ENCODE results near the gene PSMB5. TPM values are rescaled to one million over a fixed set of nuclear protein-coding genes. Genes with fewer than 3 reads are reported as not detected.

Gene PSMB5
- total RNA-seq, 2 experiments from 2014 or later, result 66.7 to 95.3 TPM

- Mint-ChIP-seq H3K4me3 (no peak overlapping the region), H3K27me3 (no peaks in the 10 kb centered on the region), H3K9me3 (ENCODE audit: low read depth) (no peaks in the 10 kb centered on the region), H3K27ac (no peak overlapping the region), H3K36me3 (no peaks in the 10 kb centered on the region), H3K4me1 (no peaks in the 10 kb centered on the region)
- ATAC-seq, result no peak
- CTCF ChIA-PET, result interaction anchor here (1.6 to 2.4 kb wide), 2 partner anchors 12 to 23 kb away, joined by 7 read pairs; partner anchors contain the start of gene CDH24
- no peak for DNase-seq
Observed at GRCh38 chr14:23045419-23046357, 11.0 kb upstream of the PSMB5 start.

GRCh38 chr14:23044840-23045239, 10.1 kb upstream of the PSMB5 start:
- Mint-ChIP-seq H3K27ac (no peak overlapping the region), H3K27me3 (no peaks in the 10 kb centered on the region), H3K4me3 (no peak overlapping the region), H3K9me3 (ENCODE audit: low read depth) (no peaks in the 10 kb centered on the region), H3K36me3 (no peaks in the 10 kb centered on the region), H3K4me1 (no peaks in the 10 kb centered on the region)
- ATAC-seq (no peak), DNase-seq (no peak)
- CTCF ChIA-PET, result interaction anchor here (1.1 to 2.4 kb wide), 2 partner anchors 13 to 58 kb away, joined by 4 to 7 read pairs; partner anchors contain the start of gene CDH24

- DNase-seq (no peak), ATAC-seq (no peak)
- H3K27me3 Mint-ChIP-seq, result peaks cover under 1% of the 10 kb centered on the region
- no peaks in the 10 kb centered on the region for H3K36me3 Mint-ChIP-seq
- CTCF ChIA-PET, result interaction anchor here (1.1 to 2.3 kb wide), 3 partner anchors 12 to 57 kb away, joined by 4 to 7 read pairs (median 6); no protein-coding TSS in a partner anchor
- H3K4me1 Mint-ChIP-seq, result no peaks in the 10 kb centered on the region
- H3K9me3 Mint-ChIP-seq (ENCODE audit: low read depth), result no peaks in the 10 kb centered on the region
- H3K4me3 Mint-ChIP-seq, result no peak overlapping the region
- no peak overlapping the region for H3K27ac Mint-ChIP-seq
Observed at GRCh38 chr14:23043754-23044153, 9.1 kb upstream of the PSMB5 start.

DNA sequence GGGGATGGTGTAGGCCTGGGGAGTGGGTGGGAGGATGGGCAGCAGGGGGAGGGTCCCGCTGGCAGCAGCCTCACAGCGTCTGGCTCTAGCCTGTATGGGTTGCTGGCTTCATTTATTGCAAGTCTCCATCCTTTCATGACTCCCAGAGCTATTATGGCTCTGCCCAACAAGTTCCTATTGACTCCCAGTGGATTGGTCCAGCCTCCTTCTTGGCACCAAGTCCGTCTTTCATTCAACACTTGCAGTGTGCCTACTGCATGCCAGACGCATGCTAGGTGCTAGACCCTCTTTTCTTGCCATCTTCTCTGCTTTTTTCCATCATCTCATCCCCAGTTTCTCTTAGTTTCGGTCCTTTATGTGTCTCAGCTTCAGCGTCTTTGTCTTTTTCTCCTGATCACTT, 8.4 kb upstream of the PSMB5 start:
- CTCF ChIA-PET, result interaction anchor here (1.4 to 2.3 kb wide), 4 partner anchors 13 to 61 kb away, joined by 3 to 7 read pairs (median 5); no protein-coding TSS in a partner anchor
- no peak for ATAC-seq
- H3K36me3 Mint-ChIP-seq, result no peaks in the 10 kb centered on the region

GRCh38 chr14:23042162-23042965, 7.7 kb upstream of the PSMB5 start, which contains the start of gene PSMB11:
TSS of gene PSMB11 (plus strand) at chr14:23042212. CDS start at chr14:23042226, 14 bp downstream.
- Mint-ChIP-seq H3K4me1 (no peaks in the 10 kb centered on the region), H3K4me3 (no peak within 1 kb of the TSS), H3K27ac (no peak within 1 kb of the TSS), H3K9me3 (ENCODE audit: low read depth) (no peaks in the 10 kb centered on the region), H3K27me3 (peaks cover 3% of the 10 kb centered on the region), H3K36me3 (no peaks in the 10 kb centered on the region)
- DNase-seq, result no peak
- no peak for ATAC-seq
- CTCF ChIA-PET, result interaction anchor here (1.1 to 2.3 kb wide), 5 partner anchors 13 to 61 kb away, joined by 3 to 7 read pairs (median 6); no protein-coding TSS in a partner anchor

More for the DNA sequence above, 8.4 kb upstream of the PSMB5 start:
- DNase-seq, result no peak
- Mint-ChIP-seq H3K27ac (no peak overlapping the region), H3K4me1 (no peaks in the 10 kb centered on the region), H3K9me3 (ENCODE audit: low read depth) (no peaks in the 10 kb centered on the region), H3K27me3 (peaks cover 3% of the 10 kb centered on the region), H3K4me3 (no peak overlapping the region)

DNA sequence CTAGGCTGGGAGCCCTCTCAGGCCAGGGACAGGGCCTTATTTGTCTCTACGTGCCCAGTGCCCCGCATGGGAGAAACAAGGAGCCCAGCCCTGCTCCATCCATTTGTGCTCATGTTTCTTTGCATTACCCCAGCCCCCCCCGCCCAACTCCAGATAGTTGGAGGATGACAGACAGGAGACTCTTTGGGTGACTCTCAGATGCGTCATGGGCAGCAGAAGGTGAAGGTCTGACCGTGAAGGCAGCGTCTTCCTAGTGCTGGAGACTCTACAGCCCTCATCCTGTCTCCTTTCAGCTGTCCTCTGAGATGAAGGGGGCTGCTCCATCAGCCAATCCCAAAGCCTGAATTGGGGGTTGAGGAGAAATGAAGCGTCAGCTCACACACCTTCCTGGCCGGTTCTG, 7.0 kb upstream of the PSMB5 start:
- H3K27ac Mint-ChIP-seq, result no peak overlapping the region
- H3K4me1 Mint-ChIP-seq, result no peaks in the 10 kb centered on the region
- H3K27me3 Mint-ChIP-seq, result peaks cover 3% of the 10 kb centered on the region
- no peaks in the 10 kb centered on the region for H3K9me3 Mint-ChIP-seq (ENCODE audit: low read depth)
- ATAC-seq (no peak), DNase-seq (no peak)
- H3K4me3 Mint-ChIP-seq, result no peak overlapping the region
- no peaks in the 10 kb centered on the region for H3K36me3 Mint-ChIP-seq
- CTCF ChIA-PET, result interaction anchor here (1.1 to 3.7 kb wide), 4 partner anchors 11 to 55 kb away, joined by 6 to 16 read pairs (median 8); partner anchors contain the start of gene CDH24

- CTCF ChIA-PET, result interaction anchor here (1.3 to 3.7 kb wide), 6 partner anchors 12 to 111 kb away, joined by 3 to 16 read pairs (median 9); partner anchors contain the start of genes CDH24 and PRMT5
Observed at GRCh38 chr14:23040100-23040499, 5.4 kb upstream of the PSMB5 start.

DNA sequence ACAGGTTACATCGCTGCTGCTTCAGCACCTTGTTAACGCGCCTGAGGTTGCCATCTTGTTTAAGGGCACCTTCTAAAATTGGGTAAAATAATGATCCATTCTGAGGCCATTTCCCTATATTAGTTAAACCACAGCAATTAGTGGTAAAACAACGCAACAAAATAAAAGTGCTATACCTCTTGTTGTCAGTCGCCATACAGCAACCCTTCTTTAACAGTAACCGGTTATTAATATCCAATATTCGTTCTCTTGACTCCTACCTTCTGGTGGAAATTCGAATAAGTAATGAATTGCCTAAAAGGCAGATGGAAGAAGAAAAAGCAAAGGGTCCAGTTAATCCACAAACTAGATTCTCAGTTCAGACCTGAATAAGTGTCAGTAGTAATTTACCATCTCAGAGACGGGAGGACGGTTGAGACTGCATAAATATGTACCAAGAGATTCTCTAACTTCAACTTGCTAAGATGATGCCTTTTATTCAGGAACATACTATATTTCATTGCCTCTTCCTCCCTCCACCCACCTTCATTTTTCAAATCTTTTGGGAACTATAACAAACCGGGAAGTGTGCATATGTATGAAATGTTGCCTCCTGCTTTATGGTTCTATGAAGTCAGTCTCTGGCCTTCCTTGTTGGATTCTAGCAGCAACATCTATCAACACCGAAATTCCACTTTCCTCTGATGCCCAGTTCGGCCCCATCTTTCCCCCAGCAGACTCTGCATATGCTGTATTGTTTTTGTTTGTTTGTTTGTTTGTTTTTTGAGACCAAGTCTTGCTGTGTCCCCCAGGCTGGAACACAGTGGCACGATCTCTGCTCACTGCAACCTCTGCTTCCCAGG, 824 bp upstream of the PSMB5 start:
- Mint-ChIP-seq H3K9me3 (ENCODE audit: low read depth) (no peaks in the 10 kb centered on the region), H3K27ac (peak overlapping the region; percentile 95), H3K36me3 (peaks cover 22% of the 10 kb centered on the region), H3K4me3 (peak overlapping the region; percentile 83), H3K27me3 (peaks cover 3% of the 10 kb centered on the region), H3K4me1 (peaks cover 27% of the 10 kb centered on the region)
- CTCF ChIA-PET, result interaction anchor here (1.3 to 3.6 kb wide), 3 partner anchors 23 to 54 kb away, joined by 3 to 14 read pairs (median 14); partner anchors contain the start of gene AJUBA
- ATAC-seq (no peak), DNase-seq (no peak)

More at GRCh38 chr14:23040100-23040499, 5.4 kb upstream of the PSMB5 start:
- DNase-seq (no peak), ATAC-seq (no peak)
- Mint-ChIP-seq H3K4me3 (no peak overlapping the region), H3K4me1 (peaks cover 8% of the 10 kb centered on the region), H3K27ac (no peak overlapping the region), H3K27me3 (peaks cover 3% of the 10 kb centered on the region), H3K36me3 (no peaks in the 10 kb centered on the region), H3K9me3 (ENCODE audit: low read depth) (no peaks in the 10 kb centered on the region)

DNA sequence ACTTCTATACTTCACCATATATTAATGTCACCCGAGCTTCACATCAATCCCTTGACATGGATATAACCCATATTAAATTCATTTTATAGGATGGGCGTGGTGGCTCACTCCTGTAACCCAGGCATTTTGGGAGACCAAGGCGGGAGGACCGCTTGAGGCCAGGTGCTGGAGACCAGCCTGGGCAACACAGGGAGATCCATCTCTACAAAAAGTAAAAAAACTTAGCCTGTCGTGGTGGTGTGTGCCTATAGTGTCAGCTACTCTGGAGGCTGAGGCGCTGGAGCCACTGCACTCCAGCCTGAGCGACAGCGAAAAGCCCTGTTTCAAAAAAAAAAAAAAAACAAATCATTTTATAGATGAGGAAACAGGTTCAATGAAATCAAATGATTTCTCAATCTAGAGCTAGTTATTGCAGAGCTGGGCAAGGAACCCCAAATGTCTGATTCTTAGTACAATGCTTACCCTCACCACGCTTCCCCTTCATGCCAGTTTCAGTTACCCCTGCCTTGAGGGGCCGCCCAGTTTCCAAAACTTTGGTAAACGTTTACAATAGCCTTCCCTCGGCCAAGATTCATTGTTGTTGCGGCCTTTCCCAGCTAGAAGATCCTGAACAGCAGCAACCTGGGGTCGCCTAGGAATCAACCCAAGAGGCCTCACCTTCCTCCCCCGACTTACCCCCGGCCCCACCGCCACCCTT, 751 bp downstream of the PSMB5 start:
- Mint-ChIP-seq H3K27me3 (peaks cover 3% of the 10 kb centered on the region), H3K4me1 (peaks cover 33% of the 10 kb centered on the region), H3K4me3 (peak overlapping the region; percentile 83), H3K27ac (peak overlapping the region; percentile 95), H3K9me3 (ENCODE audit: low read depth) (no peaks in the 10 kb centered on the region), H3K36me3 (peaks cover 25% of the 10 kb centered on the region)
- ATAC-seq (no peak), DNase-seq (peak; percentile 47)
- CTCF ChIA-PET, result interaction anchor here (0.9 to 3.6 kb wide), 12 partner anchors 24 to 77 kb away, joined by 3 to 14 read pairs (median 3); partner anchors contain the start of genes AJUBA and HAUS4

DNA sequence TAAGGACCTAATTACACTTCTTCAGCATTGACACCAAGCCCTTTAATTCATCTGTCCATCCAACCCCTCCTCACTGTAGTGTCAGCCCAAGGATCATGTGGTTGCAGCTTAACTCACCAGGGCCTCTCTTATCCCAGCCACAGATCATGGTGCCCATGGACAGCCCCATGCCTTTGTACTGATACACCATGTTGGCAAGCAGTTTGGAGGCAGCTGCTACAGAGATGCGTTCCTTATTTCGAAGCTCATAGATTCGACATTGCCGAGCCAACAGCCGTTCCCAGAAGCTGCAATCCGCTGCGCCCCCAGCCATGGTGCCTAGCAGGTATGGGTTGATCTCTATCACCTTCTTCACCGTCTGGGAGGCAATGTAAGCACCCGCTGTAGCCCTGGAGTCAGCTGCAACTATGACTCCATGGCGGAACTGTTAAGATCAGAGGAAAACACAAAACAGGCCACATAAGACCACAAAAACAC, 1.4 kb downstream of the PSMB5 start:
- peaks cover 28% of the 10 kb centered on the region for H3K36me3 Mint-ChIP-seq
- peaks cover 38% of the 10 kb centered on the region for H3K4me1 Mint-ChIP-seq

DNA sequence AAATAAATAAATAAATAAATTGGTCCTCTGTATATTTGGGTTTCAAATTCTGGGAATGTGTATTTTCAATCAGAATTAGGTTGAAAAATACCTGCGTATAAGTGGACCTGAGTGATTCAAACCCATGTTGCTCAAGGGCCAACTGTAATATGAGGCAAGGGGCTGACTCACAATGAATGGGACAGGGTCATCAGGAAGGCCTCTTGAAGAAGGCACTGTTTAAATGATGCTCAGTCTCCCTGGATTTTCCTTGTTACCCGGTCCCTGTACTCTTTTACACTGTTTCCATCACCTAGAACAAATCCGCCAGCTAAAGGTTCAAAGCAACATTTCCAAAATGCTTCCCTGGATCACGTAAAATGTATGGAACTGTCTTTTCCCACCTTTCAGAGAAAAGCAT, 3.8 kb downstream of the PSMB5 start:
- no peaks in the 10 kb centered on the region for H3K27me3 Mint-ChIP-seq
- DNase-seq, result no peak
- peaks cover 36% of the 10 kb centered on the region for H3K36me3 Mint-ChIP-seq
- CTCF ChIA-PET, result interaction anchor here (1.0 kb wide), 1 partner anchor 38 kb away, joined by 3 read pairs; no protein-coding TSS in a partner anchor
- no peak for ATAC-seq
- peaks cover 45% of the 10 kb centered on the region for H3K4me1 Mint-ChIP-seq
- no peak overlapping the region for H3K27ac Mint-ChIP-seq
- no peak overlapping the region for H3K4me3 Mint-ChIP-seq
- H3K9me3 Mint-ChIP-seq (ENCODE audit: low read depth), result no peaks in the 10 kb centered on the region

More for the DNA sequence above, 1.4 kb downstream of the PSMB5 start:
- CTCF ChIA-PET, result interaction anchor here (0.8 to 3.6 kb wide), 10 partner anchors 25 to 62 kb away, joined by 3 to 14 read pairs (median 4); partner anchors contain the start of genes ACIN1 and C14orf119
- Mint-ChIP-seq H3K4me3 (peak overlapping the region; percentile 83), H3K27me3 (no peaks in the 10 kb centered on the region), H3K9me3 (ENCODE audit: low read depth) (no peaks in the 10 kb centered on the region), H3K27ac (peak overlapping the region; percentile 95)
- ATAC-seq (no peak), DNase-seq (no peak)
